AG20443 (cell line): ENCODE results near the gene ACTN3.
"Not testable (repeated sequence)": the region's sequence is repeated elsewhere in the genome, so short reads cannot be mapped to it uniquely, and the experiment has no call there.

Experiments
- DNase-seq: peaks from one replicate; pipeline ENCODE4 v3.0.0; 2012; ENCODE audit warnings: low spot score, mixed read lengths

Gene ACTN3

DNA sequence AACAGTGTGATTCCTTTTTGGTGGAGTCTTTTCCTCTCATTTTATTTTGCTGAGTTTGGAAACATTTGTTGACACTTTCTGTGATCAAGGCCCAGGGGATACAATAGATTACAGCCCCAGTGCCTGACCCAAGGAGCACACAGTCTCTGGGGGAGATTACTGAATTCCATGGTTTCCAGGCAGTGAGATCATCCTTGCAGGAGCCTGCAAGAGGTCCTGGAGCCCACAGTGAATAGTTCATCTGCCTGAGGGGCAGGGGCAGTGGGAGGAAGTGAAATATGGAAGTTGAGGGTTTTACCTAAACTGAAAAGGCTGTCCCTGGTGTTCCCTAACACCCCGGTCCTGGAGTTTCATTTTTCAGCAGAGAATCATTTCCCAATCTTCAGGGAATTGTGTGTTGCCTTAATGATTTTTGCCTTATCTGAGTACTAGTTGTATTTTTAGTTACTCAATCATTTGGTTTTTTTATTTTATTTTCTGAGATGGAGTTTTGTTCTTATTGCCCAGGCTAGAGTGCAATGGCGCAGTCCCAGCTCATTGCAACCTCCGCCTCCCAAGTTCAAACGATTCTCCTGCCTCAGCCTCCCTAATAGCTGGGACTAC is 54.0 kb downstream of the ACTN3 start:
- no peak for DNase-seq

DNA sequence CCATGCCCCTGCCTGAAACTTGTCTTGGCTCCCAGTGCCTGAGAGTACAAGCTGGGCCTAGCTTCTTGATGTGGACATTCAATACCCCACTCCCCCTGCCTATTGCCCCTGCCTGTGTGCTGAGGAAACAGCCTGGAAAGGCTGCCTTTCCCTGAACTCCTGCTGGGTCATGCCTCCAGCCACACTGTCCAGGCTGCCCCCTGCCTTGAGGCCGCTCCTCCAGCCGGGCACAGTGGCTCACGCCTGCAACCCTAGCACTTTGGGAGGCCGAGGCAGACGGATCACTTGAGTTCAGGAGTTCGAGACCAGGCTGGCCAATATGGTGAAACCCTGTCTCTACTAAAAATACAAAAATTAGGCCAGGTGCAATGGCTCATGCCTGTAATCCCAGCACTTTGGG is 56.4 kb downstream of the ACTN3 start:
- DNase-seq: no peak

- no peak for DNase-seq
Observed at GRCh38 chr11:66604155-66604554, 57.5 kb downstream of the ACTN3 start.

DNA sequence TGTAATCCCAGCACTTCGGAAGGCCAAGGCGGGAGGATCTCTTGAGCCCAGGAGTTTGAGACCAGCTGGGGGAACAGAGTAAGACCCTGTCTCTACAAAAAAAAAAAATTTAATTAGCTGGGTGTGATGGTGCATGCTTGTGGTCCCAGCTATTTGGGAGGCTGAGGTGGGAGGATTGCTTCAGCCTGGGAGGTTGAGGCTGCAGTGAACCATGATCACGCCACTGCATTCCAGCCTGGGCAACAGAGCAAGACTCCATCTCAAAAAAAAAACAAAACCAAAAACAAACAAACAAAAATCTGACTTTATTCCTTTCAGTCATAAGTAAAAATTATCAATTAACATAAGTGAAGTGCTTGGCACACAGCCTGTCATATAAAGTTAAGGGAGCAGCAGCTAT is 59.9 kb downstream of the ACTN3 start:
- DNase-seq: not testable (repeated sequence)

- peak; percentile 86 for DNase-seq
Observed at GRCh38 chr11:66607126-66607834, 60.6 kb downstream of the ACTN3 start.

- no peak for DNase-seq
Observed at GRCh38 chr11:66609721-66610617, 63.3 kb downstream of the ACTN3 start.

- no peak for DNase-seq
Observed at GRCh38 chr11:66612458-66612857, 65.8 kb downstream of the ACTN3 start.
